Measurements from ENCODE around the gene DIS3L. TPM values are rescaled to one million over a fixed set of nuclear protein-coding genes. Genes with fewer than 3 reads are reported as not detected.

The DIS3L gene
- total and polyA plus RNA-seq, 2 donors (not counting 3 experiments of a cell fraction or from before 2014, with no cell fraction given), result 7.8 to 27.9 TPM

DNA sequence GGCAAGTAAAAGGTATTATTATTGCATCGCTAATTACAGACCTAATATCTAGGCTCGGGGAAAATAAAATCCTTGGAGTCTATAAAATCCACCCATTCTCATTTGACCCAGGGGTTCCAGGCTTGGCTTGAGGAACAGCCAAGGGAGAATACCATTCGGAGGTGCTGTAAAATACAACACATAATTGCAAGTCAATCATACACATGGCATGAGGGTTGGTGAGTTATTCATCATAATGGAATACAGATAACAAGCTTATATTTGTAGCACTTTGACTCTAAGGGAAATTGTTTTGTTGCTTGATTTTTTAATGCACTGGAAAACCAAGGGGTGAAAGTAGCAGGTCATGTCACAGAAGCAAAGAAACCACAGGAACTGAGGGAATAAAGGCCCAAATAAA, 16.8 kb upstream of the DIS3L start:
- Histone ChIP-seq H3K27me3 (ENCODE audit: control insufficient read depth in 2 of 2, insufficient read depth in 2 of 2, low read length in 2 of 2) (peaks cover 4 to 5% of the 10 kb centered on the region in 2 experiments), H3K9me1 (replicated peaks; ENCODE audit: control insufficient read depth, extremely low read depth, insufficient read depth, low read length) (no peaks in the 10 kb centered on the region), H3K4me2 (ENCODE audit: insufficient read depth, low read length) (no peak overlapping the region), H3K4me1 (ENCODE audit: control insufficient read depth, extremely low read depth, insufficient read depth, low read length) (no peaks in the 10 kb centered on the region), H3K4me3 (replicated peaks in 1 of 3; ENCODE audit: insufficient read depth in 1 of 3, low read depth in 1 of 3, low read length in 3 of 3) (no peak overlapping the region), H4K20me1 (replicated peaks; ENCODE audit: control insufficient read depth, extremely low read depth, insufficient read depth, low read length) (no peaks in the 10 kb centered on the region), H2AFZ (ENCODE audit: low read depth, low read length) (no peak overlapping the region), H3K9ac (replicated peaks; ENCODE audit: extremely low read depth, insufficient read depth, low read length) (no peak overlapping the region), H3K9me3 (replicated peaks; ENCODE audit: control insufficient read depth, insufficient read depth, low read length) (no peaks in the 10 kb centered on the region), H3K27ac (ENCODE audit: insufficient read depth, low read depth, low read length) (no peak overlapping the region), H3K79me2 (ENCODE audit: control insufficient read depth, insufficient read depth, low read length) (no peaks in the 10 kb centered on the region), H3K36me3 (ENCODE audit: control insufficient read depth in 2 of 2, extremely low read depth in 1 of 2, insufficient read depth in 2 of 2, low read length in 2 of 2) (no peaks in the 10 kb centered on the region)
- CTCF ChIA-PET, result interaction anchor here (0.8 to 1.4 kb wide), 2 partner anchors 10 to 28 kb away, joined by 3 read pairs; no protein-coding TSS in a partner anchor
- FAIRE-seq, result no peak
- TF ChIP-seq EZH2 (IDR thresholded peaks at IDR 0.05; ENCODE audit: borderline replicate concordance, low read depth, low read length, severe bottlenecking), result no peak
- no peak for TF ChIP-seq POLR2AphosphoS5 (IDR thresholded peaks at IDR 0.05; ENCODE audit: insufficient read depth, low read depth, low read length)
- no peak for TF ChIP-seq JUN (IDR thresholded peaks at IDR 0.05; ENCODE audit: borderline replicate concordance, insufficient read depth, insufficient read length, low read depth)
- TF ChIP-seq, protein P1, sequence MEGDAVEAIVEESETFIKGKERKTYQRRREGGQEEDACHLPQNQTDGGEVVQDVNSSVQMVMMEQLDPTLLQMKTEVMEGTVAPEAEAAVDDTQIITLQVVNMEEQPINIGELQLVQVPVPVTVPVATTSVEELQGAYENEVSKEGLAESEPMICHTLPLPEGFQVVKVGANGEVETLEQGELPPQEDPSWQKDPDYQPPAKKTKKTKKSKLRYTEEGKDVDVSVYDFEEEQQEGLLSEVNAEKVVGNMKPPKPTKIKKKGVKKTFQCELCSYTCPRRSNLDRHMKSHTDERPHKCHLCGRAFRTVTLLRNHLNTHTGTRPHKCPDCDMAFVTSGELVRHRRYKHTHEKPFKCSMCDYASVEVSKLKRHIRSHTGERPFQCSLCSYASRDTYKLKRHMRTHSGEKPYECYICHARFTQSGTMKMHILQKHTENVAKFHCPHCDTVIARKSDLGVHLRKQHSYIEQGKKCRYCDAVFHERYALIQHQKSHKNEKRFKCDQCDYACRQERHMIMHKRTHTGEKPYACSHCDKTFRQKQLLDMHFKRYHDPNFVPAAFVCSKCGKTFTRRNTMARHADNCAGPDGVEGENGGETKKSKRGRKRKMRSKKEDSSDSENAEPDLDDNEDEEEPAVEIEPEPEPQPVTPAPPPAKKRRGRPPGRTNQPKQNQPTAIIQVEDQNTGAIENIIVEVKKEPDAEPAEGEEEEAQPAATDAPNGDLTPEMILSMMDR (IDR thresholded peaks at IDR 0.05; ENCODE audit: extremely low read depth in 1 of 2, insufficient read depth in 1 of 2, low read depth in 1 of 2, low read length in 2 of 2), result no peak
- TF ChIP-seq POLR2A (IDR thresholded peaks at IDR 0.05; ENCODE audit: low read depth, low read length), result no peak
- TF ChIP-seq FOS (IDR thresholded peaks at IDR 0.05; ENCODE audit: borderline replicate concordance, insufficient read depth, low read length), result no peak
- POLR2A ChIA-PET, result no interaction called here
- intact Hi-C loops (cut with micrococcal nuclease), result no loop called here
- DNase-seq (ENCODE audit: low read depth, low spot score), result no peak
- dilution Hi-C loops (cut with MboI; ENCODE audit: extremely low pct_ligation_motif_present, low sequenced_read_pairs), result no loop called here
- BruUV-seq (replicated peaks), result no TSS peak

GRCh38 chr15:66278056-66278455, 15.3 kb upstream of the DIS3L start:
- ChIA-PET CTCF (no interaction called here), POLR2A (no interaction called here)
- H3K79me2 ChIP-seq (ENCODE audit: control insufficient read depth, insufficient read depth, low read length), result no peaks in the 10 kb centered on the region
- intact Hi-C loops (cut with micrococcal nuclease) (no loop called here), dilution Hi-C loops (cut with MboI; ENCODE audit: extremely low pct_ligation_motif_present, low sequenced_read_pairs) (no loop called here)
- no peak overlapping the region for H3K4me2 ChIP-seq (ENCODE audit: insufficient read depth, low read length)
- FAIRE-seq, result no peak
- no peaks in the 10 kb centered on the region for H4K20me1 ChIP-seq (replicated peaks; ENCODE audit: control insufficient read depth, extremely low read depth, insufficient read depth, low read length)
- H3K27ac ChIP-seq (ENCODE audit: insufficient read depth, low read depth, low read length), result no peak overlapping the region
- H3K4me1 ChIP-seq (ENCODE audit: control insufficient read depth, extremely low read depth, insufficient read depth, low read length), result no peaks in the 10 kb centered on the region
- TF ChIP-seq GATA2 (IDR thresholded peaks at IDR 0.05; ENCODE audit: insufficient read depth, insufficient read length, low read depth, low read length) (no peak), FOS (IDR thresholded peaks at IDR 0.05; ENCODE audit: borderline replicate concordance, insufficient read depth, low read length) (no peak), POLR2AphosphoS5 (IDR thresholded peaks at IDR 0.05; ENCODE audit: insufficient read depth, low read depth, low read length) (no peak)
- TF ChIP-seq, protein P1 (IDR thresholded peaks at IDR 0.05; ENCODE audit: extremely low read depth in 1 of 2, insufficient read depth in 1 of 2, low read depth in 1 of 2, low read length in 2 of 2), result no peak
- TF ChIP-seq, protein P2, sequence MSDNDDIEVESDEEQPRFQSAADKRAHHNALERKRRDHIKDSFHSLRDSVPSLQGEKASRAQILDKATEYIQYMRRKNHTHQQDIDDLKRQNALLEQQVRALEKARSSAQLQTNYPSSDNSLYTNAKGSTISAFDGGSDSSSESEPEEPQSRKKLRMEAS (IDR thresholded peaks at IDR 0.05; ENCODE audit: insufficient read depth, insufficient read length), result no peak
- peaks cover 4 to 5% of the 10 kb centered on the region in 2 experiments for H3K27me3 ChIP-seq (ENCODE audit: control insufficient read depth in 2 of 2, insufficient read depth in 2 of 2, low read length in 2 of 2)
- no peak overlapping the region for H3K9ac ChIP-seq (replicated peaks; ENCODE audit: extremely low read depth, insufficient read depth, low read length)
- no peak overlapping the region for H2AFZ ChIP-seq (ENCODE audit: low read depth, low read length)
- H3K36me3 ChIP-seq (ENCODE audit: control insufficient read depth in 2 of 2, extremely low read depth in 1 of 2, insufficient read depth in 2 of 2, low read length in 2 of 2), result no peaks in the 10 kb centered on the region
- no peaks in the 10 kb centered on the region for H3K9me1 ChIP-seq (replicated peaks; ENCODE audit: control insufficient read depth, extremely low read depth, insufficient read depth, low read length)
- DNase-seq (ENCODE audit: low read depth, low spot score), result no peak
- BruUV-seq (replicated peaks), result no TSS peak
- H3K9me3 ChIP-seq (replicated peaks; ENCODE audit: control insufficient read depth, insufficient read depth, low read length), result no peaks in the 10 kb centered on the region
- H3K4me3 ChIP-seq (replicated peaks in 1 of 3; ENCODE audit: insufficient read depth in 1 of 3, low read depth in 1 of 3, low read length in 3 of 3), result no peak overlapping the region
